Hepatocyte (in vitro differentiated cells): Measurements from ENCODE around the gene APOC4. TPM values are rescaled to one million over a fixed set of nuclear protein-coding genes. Genes with fewer than 3 reads are reported as not detected.

Experiments used
- DNase-seq: peaks from one replicate; pipeline ENCODE4 v3.0.0-alpha.2; 2016; ENCODE audit warnings: low spot score
- H2AFZ ChIP-seq: fragments of 200-600 bp; sonication (generic); 2 replicates; pipeline ENCODE4 v1.6.0; 2016; ENCODE audit warnings: antibody characterized with exemption, mild to moderate bottlenecking
- H3K27ac ChIP-seq: fragments of 200-600 bp; sonication (generic); 2 replicates; pipeline ENCODE4 v1.5.1; 2016; ENCODE audit warnings: mild to moderate bottlenecking
- H3K27me3 ChIP-seq: fragments of 200-600 bp; sonication (generic); 2 replicates; pipeline ENCODE4 v1.6.1; 2016
- H3K36me3 ChIP-seq: fragments of 200-600 bp; sonication (generic); replicated peaks from 2 replicates; pipeline ENCODE4 v1.5.1; 2016; ENCODE audit warnings: low read depth; ENCODE audit not compliant: insufficient read depth
- H3K4me1 ChIP-seq: fragments of 200-600 bp; sonication (generic); 2 replicates; pipeline ENCODE4 v1.5.1; 2016; ENCODE audit warnings: mild to moderate bottlenecking, moderate library complexity; ENCODE audit not compliant: insufficient read depth
- H3K4me2 ChIP-seq: fragments of 200-600 bp; sonication (generic); 2 replicates; pipeline ENCODE4 v1.6.0; 2016
- H3K4me3 ChIP-seq: fragments of 200-600 bp; sonication (generic); 2 replicates; pipeline ENCODE4 v1.5.1; 2016; ENCODE audit warnings: mild to moderate bottlenecking
- H3K79me2 ChIP-seq: fragments of 200-600 bp; sonication (generic); 2 replicates; pipeline ENCODE4 v1.6.0; 2017; ENCODE audit warnings: mild to moderate bottlenecking
- H3K9me2 ChIP-seq: fragments of 200-600 bp; sonication (generic); replicated peaks from 2 replicates; pipeline ENCODE4 v1.6.0; 2017; ENCODE audit warnings: mild to moderate bottlenecking; ENCODE audit not compliant: insufficient read depth
- H3K9me3 ChIP-seq: fragments of 200-600 bp; sonication (generic); 2 replicates; pipeline ENCODE4 v1.5.1; 2016; ENCODE audit warnings: low read depth, mild to moderate bottlenecking
- H4K20me1 ChIP-seq: fragments of 200-600 bp; sonication (generic); 2 replicates; pipeline ENCODE4 v1.6.0; 2016; ENCODE audit warnings: mild to moderate bottlenecking; ENCODE audit not compliant: insufficient read depth, poor library complexity, severe bottlenecking
- EZH2 ChIP-seq: fragments of 200-600 bp; sonication (generic); IDR thresholded peaks from 2 replicates; pipeline ENCODE4 v1.6.1; 2016; ENCODE audit warnings: antibody characterized with exemption, mild to moderate bottlenecking, borderline replicate concordance
- EZH2phosphoT487 ChIP-seq: fragments of 200-600 bp; sonication (generic); IDR thresholded peaks from one replicate; pipeline ENCODE4 v1.6.1; 2018; ENCODE audit warnings: antibody characterized with exemption, mild to moderate bottlenecking, low read depth, moderate library complexity; ENCODE audit not compliant: unreplicated experiment, severe bottlenecking
- WGBS: methylation state at CpG from one replicate; pipeline ENCODE4 v1.1.6; 2016; ENCODE audit warnings: low lambda C conversion rate; ENCODE audit errors: missing lambda C conversion rate; 5-methylcytosine and 5-hydroxymethylcytosine counted together
- polyA plus RNA-seq: library from polyadenylated mRNA; unstranded; fragments of >200 nt; fragmentation: Nextera tagmentation; extraction: Ambion mirVana; gene quantifications from 2 replicates; pipeline ENCODE4 v1.2.1, GENCODE V29; 2016
- total RNA-seq: library from RNA; depleted of rRNA; stranded (reverse); fragments of >200 nt; gene quantifications from 2 replicates; pipeline ENCODE4 v1.2.3, GENCODE V29; 2014
- TF ChIP-seq, protein P1 (sequence below): fragments of 200-600 bp; sonication (generic); IDR thresholded peaks from 2 replicates; pipeline ENCODE4 v1.5.1; 2016; ENCODE audit warnings: antibody characterized with exemption, mild to moderate bottlenecking; ENCODE audit not compliant: poor library complexity

APOC4 gene
- total and polyA plus RNA-seq, 2 experiments from 2014 or later = not detected

DNA sequence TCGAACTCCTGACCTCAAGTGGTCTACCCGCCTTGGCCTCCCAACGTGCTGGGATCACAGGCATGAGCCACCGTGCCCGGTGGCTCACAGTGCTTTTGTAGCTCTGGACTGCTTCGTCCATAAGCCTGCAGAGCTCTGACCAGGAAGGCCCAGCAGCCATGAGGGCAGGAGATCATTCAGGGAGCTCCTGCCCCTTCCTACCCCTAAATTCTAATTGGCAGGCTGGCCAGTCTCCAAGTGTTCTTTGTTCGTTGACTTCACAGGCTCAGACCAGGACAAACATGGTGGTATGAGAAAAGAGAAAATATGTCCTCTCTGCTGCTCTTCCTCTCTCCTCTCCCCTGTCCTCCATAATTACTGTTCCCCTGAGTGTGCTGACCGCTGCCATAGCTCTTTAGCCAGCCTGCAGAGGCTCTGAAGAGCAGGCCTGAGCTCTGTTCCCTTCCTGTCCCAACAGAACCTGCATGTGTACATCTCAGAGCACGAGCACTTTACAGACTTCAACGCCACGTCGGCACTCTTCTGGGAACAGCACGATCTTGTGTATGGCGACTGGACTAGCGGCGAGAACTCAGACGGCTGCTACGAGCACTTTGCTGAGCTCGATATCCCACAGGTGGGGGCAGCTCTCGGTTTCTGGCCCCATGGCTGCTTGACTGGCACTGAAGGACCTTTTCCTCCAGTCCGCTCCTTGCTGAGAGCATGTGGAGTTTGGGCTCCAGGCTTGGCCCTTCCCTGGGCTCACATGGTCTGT is 32.1 kb downstream of the APOC4 start:
- H3K79me2 ChIP-seq = peaks cover 3% of the 10 kb centered on the region
- peaks cover 7% of the 10 kb centered on the region for H4K20me1 ChIP-seq
- 97% methylated on average over 21 of the region's 21 CpGs for WGBS
- no peak overlapping the region for H3K4me3 ChIP-seq
- H3K9me2 ChIP-seq = no peaks in the 10 kb centered on the region
- TF ChIP-seq, protein P1, sequence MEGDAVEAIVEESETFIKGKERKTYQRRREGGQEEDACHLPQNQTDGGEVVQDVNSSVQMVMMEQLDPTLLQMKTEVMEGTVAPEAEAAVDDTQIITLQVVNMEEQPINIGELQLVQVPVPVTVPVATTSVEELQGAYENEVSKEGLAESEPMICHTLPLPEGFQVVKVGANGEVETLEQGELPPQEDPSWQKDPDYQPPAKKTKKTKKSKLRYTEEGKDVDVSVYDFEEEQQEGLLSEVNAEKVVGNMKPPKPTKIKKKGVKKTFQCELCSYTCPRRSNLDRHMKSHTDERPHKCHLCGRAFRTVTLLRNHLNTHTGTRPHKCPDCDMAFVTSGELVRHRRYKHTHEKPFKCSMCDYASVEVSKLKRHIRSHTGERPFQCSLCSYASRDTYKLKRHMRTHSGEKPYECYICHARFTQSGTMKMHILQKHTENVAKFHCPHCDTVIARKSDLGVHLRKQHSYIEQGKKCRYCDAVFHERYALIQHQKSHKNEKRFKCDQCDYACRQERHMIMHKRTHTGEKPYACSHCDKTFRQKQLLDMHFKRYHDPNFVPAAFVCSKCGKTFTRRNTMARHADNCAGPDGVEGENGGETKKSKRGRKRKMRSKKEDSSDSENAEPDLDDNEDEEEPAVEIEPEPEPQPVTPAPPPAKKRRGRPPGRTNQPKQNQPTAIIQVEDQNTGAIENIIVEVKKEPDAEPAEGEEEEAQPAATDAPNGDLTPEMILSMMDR = no peak
- TF ChIP-seq EZH2phosphoT487 (no peak), EZH2 (no peak)
- no peaks in the 10 kb centered on the region for H3K36me3 ChIP-seq
- no peaks in the 10 kb centered on the region for H3K27me3 ChIP-seq
- H3K9me3 ChIP-seq = no peaks in the 10 kb centered on the region
- no peak for DNase-seq
- no peak overlapping the region for H2AFZ ChIP-seq
- no peak overlapping the region for H3K27ac ChIP-seq
- H3K4me1 ChIP-seq = no peaks in the 10 kb centered on the region
- no peak overlapping the region for H3K4me2 ChIP-seq

DNA sequence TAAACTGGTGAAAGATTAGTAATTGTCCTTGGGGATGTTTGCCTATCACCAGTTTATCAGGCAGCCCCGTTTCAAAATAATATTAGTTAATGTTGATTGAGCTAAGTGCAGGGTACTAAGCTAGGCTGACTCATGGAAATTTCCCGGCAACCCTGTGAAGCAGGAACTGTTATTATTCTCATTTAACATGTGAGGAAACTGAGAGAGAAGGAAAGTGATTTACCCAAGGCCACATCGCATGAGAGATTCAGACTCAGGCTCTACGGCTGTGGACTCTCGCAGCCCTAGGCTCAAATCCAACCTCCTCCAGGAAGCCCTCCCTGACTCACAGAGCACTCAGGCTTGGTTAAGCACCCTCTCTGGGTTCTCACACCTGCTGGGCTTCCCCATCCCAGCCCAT is 32.8 kb downstream of the APOC4 start:
- H4K20me1 ChIP-seq = peaks cover 6% of the 10 kb centered on the region
- 87% methylated on average over 5 of the region's 5 CpGs for WGBS
- no peaks in the 10 kb centered on the region for H3K27me3 ChIP-seq
- peaks cover 3% of the 10 kb centered on the region for H3K79me2 ChIP-seq
- no peak for DNase-seq
- no peak overlapping the region for H3K27ac ChIP-seq
- H3K9me2 ChIP-seq = no peaks in the 10 kb centered on the region
- no peak overlapping the region for H2AFZ ChIP-seq
- H3K4me2 ChIP-seq = no peak overlapping the region
- no peaks in the 10 kb centered on the region for H3K4me1 ChIP-seq
- H3K9me3 ChIP-seq = no peaks in the 10 kb centered on the region
- no peaks in the 10 kb centered on the region for H3K36me3 ChIP-seq
- no peak for TF ChIP-seq EZH2
- TF ChIP-seq, protein P1 = no peak
- no peak for TF ChIP-seq EZH2phosphoT487
- H3K4me3 ChIP-seq = no peak overlapping the region

DNA sequence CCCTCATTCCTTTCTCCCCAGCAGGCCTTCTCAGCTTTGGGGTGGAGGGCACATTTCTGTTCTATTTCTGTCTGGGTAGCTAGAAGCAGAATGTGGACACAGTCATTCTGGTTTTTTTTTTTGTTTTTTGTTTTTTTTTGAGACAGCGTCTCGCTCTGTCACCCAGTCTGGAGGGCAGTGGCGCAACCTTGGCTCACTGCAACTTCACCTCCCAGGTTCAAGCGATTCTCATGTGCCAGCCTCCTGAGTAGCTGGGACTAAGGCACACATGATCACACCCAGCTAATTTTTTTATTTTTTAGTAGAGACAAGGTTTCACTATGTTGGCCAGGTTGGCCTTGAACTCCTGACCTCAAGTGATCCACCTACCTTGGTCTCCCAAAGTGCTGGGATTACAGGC is 33.4 kb downstream of the APOC4 start:
- Histone ChIP-seq H3K4me1 (no peaks in the 10 kb centered on the region), H3K4me2 (no peak overlapping the region), H3K9me2 (no peaks in the 10 kb centered on the region), H4K20me1 (peaks cover 3% of the 10 kb centered on the region), H3K4me3 (no peak overlapping the region), H3K9me3 (no peaks in the 10 kb centered on the region), H2AFZ (no peak overlapping the region), H3K27me3 (no peaks in the 10 kb centered on the region), H3K36me3 (no peaks in the 10 kb centered on the region), H3K27ac (no peak overlapping the region), H3K79me2 (peaks cover 3% of the 10 kb centered on the region)
- TF ChIP-seq EZH2 = no peak
- TF ChIP-seq EZH2phosphoT487 = no peak
- TF ChIP-seq, protein P1 = no peak
- 100% methylated on average over 4 of the region's 4 CpGs for WGBS
- DNase-seq = no peak
